ENCODE data around the gene PCYT2.

Gene PCYT2

GRCh38 chr17:81907219-81908145, 3.7 kb downstream of the PCYT2 start:
- CTCF ChIA-PET: interaction anchor here (1.1 kb wide), 1 partner anchor 15 kb away, joined by 3 read pairs; no protein-coding TSS in a partner anchor
- no peak for DNase-seq
- Mint-ChIP-seq H3K27me3 (peaks cover 16% of the 10 kb centered on the region), H3K36me3 (peaks cover 19% of the 10 kb centered on the region), H3K4me3 (no peak overlapping the region), H3K27ac (no peak overlapping the region), H3K4me1 (peaks cover 12% of the 10 kb centered on the region), H3K9me3 (no peaks in the 10 kb centered on the region)

- Mint-ChIP-seq H3K4me1 (peaks cover 10% of the 10 kb centered on the region), H3K27me3 (peaks cover 21% of the 10 kb centered on the region), H3K9me3 (no peaks in the 10 kb centered on the region), H3K4me3 (no peak overlapping the region), H3K27ac (no peak overlapping the region), H3K36me3 (peaks cover 15% of the 10 kb centered on the region)
- CTCF ChIA-PET: no interaction called here
- no peak for DNase-seq
These were observed 4.6 kb downstream of the PCYT2 start for GRCh38 chr17:81906476-81907218.

DNA sequence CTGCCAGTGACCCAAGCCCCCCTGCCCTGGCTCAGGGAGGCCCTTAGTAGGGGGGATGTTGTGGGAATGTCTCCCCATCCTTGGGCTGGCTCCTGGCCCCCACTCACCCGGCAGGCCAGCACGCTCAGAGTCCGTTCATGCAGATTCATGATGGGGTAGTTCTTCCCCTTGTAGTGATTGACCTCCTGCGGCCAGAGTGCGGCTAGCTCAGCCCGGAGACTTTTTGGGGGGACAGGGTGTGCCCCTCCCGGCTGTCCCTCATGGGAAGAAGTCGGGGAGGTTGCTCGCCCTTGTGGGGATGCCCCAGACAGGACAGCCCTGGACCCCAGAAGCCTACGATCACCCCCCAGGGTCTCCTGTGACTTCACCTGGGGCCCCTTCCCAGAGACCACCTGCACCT, 5.2 kb downstream of the PCYT2 start:
- H3K9me3 Mint-ChIP-seq: no peaks in the 10 kb centered on the region
- DNase-seq: no peak
- no peak overlapping the region for H3K4me3 Mint-ChIP-seq
- peaks cover 27% of the 10 kb centered on the region for H3K27me3 Mint-ChIP-seq
- peaks cover 11% of the 10 kb centered on the region for H3K4me1 Mint-ChIP-seq
- peaks cover 18% of the 10 kb centered on the region for H3K36me3 Mint-ChIP-seq
- CTCF ChIA-PET: no interaction called here
- no peak overlapping the region for H3K27ac Mint-ChIP-seq

DNA sequence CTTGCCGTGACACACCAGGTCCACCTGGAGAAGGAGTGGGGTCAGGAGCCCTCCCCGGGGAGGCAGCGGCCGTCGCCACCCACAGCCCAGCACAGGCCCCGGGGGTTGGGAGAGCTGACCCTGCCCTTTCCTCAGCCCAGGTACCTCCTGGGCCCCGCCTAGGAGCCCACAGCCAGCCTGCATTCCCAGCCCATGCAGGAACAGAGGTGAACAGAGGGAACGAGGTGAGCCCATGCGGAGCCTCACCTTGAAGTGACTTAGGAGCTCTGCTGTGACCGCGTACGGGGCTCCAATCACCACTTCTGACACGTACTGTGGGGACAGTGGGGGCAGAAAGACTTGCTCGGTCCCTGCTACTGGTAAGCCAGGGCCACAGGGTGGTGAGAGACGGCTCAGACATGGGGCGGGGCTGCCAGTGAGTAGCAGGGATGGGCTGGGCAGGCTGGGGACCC, 5.7 kb downstream of the PCYT2 start:
- no peak overlapping the region for H3K27ac Mint-ChIP-seq
- peaks cover 32% of the 10 kb centered on the region for H3K27me3 Mint-ChIP-seq
- no peak overlapping the region for H3K4me3 Mint-ChIP-seq
- CTCF ChIA-PET: no interaction called here
- H3K4me1 Mint-ChIP-seq: peaks cover 11% of the 10 kb centered on the region
- no peaks in the 10 kb centered on the region for H3K9me3 Mint-ChIP-seq
- no peak for DNase-seq
- H3K36me3 Mint-ChIP-seq: peaks cover 21% of the 10 kb centered on the region

GRCh38 chr17:81904600-81905423, 6.4 kb downstream of the PCYT2 start:
- H3K36me3 Mint-ChIP-seq: peaks cover 25% of the 10 kb centered on the region
- peaks cover 32% of the 10 kb centered on the region for H3K27me3 Mint-ChIP-seq
- CTCF ChIA-PET: no interaction called here
- peaks cover 7% of the 10 kb centered on the region for H3K4me1 Mint-ChIP-seq
- H3K9me3 Mint-ChIP-seq: no peaks in the 10 kb centered on the region
- no peak for DNase-seq
- no peak overlapping the region for H3K4me3 Mint-ChIP-seq
- no peak overlapping the region for H3K27ac Mint-ChIP-seq

DNA sequence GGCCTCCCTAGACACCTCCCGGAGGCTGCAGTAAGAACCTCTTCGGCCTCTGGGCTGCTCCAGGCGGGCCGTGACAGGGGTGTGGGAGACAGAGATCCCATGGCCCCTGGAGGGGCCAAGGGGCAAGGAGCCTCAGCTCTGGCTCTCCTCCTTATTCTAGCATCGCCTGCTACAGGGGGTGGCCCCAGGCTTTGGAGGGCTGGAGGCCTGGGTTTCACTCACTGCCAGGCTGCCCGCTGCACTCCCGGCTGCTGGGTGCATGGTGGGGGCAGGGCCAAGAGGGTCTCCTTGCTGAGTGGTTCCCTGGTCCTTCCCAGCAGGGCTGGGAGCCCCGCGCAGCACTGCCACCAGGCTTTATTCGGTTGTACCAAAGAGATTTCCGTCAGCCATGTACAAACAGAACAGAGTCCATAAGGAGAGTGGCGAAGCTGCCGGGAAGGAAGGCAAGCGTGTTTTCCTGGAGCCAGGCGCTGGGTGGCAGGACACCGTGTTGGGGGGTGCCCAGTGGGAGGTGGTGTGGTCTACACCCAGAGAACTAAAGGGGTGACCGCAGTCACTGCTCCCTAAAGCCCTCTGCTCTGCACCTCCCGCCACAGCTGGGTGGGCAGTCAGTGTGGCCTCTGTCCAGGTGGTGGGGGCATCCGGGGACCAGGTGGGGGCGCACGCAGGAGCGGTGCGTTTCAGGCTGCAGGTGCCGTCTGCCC, 7.2 kb downstream of the PCYT2 start:
- DNase-seq: no peak
- no peak overlapping the region for H3K4me3 Mint-ChIP-seq
- CTCF ChIA-PET: no interaction called here
- peaks cover 32% of the 10 kb centered on the region for H3K27me3 Mint-ChIP-seq
- no peak overlapping the region for H3K27ac Mint-ChIP-seq
- no peaks in the 10 kb centered on the region for H3K9me3 Mint-ChIP-seq
- H3K4me1 Mint-ChIP-seq: peaks cover 5% of the 10 kb centered on the region
- H3K36me3 Mint-ChIP-seq: peaks cover 26% of the 10 kb centered on the region

- H3K27me3 Mint-ChIP-seq: peaks cover 32% of the 10 kb centered on the region
- H3K9me3 Mint-ChIP-seq: no peaks in the 10 kb centered on the region
- H3K4me1 Mint-ChIP-seq: peaks cover 5% of the 10 kb centered on the region
- peaks cover 24% of the 10 kb centered on the region for H3K36me3 Mint-ChIP-seq
- H3K27ac Mint-ChIP-seq: no peak overlapping the region
- CTCF ChIA-PET: no interaction called here
- DNase-seq: no peak
- H3K4me3 Mint-ChIP-seq: no peak overlapping the region
These were observed 7.8 kb downstream of the PCYT2 start for GRCh38 chr17:81903415-81903831.

GRCh38 chr17:81902653-81903414, 8.4 kb downstream of the PCYT2 start:
- CTCF ChIA-PET: no interaction called here
- Mint-ChIP-seq H3K4me3 (no peak overlapping the region), H3K9me3 (no peaks in the 10 kb centered on the region), H3K36me3 (peaks cover 22% of the 10 kb centered on the region), H3K4me1 (peaks cover 5% of the 10 kb centered on the region), H3K27ac (no peak overlapping the region), H3K27me3 (peaks cover 32% of the 10 kb centered on the region)
- no peak for DNase-seq

- no peaks in the 10 kb centered on the region for H3K9me3 Mint-ChIP-seq
- DNase-seq: peak; percentile 40
- CTCF ChIA-PET: no interaction called here
- H3K4me1 Mint-ChIP-seq: peaks cover 5% of the 10 kb centered on the region
- no peak within 1 kb of the TSS for H3K27ac Mint-ChIP-seq
- H3K36me3 Mint-ChIP-seq: peaks cover 23% of the 10 kb centered on the region
- peaks cover 32% of the 10 kb centered on the region for H3K27me3 Mint-ChIP-seq
- peak within 1 kb of the TSS; percentile 11 for H3K4me3 Mint-ChIP-seq
These were observed 9.1 kb downstream of the PCYT2 start, which contains the start of gene NPB for GRCh38 chr17:81902023-81902652. Gene NPB, plus strand, starts transcription at chr17:81902238. Its CDS starts 40 bp downstream, at chr17:81902278.

DNA sequence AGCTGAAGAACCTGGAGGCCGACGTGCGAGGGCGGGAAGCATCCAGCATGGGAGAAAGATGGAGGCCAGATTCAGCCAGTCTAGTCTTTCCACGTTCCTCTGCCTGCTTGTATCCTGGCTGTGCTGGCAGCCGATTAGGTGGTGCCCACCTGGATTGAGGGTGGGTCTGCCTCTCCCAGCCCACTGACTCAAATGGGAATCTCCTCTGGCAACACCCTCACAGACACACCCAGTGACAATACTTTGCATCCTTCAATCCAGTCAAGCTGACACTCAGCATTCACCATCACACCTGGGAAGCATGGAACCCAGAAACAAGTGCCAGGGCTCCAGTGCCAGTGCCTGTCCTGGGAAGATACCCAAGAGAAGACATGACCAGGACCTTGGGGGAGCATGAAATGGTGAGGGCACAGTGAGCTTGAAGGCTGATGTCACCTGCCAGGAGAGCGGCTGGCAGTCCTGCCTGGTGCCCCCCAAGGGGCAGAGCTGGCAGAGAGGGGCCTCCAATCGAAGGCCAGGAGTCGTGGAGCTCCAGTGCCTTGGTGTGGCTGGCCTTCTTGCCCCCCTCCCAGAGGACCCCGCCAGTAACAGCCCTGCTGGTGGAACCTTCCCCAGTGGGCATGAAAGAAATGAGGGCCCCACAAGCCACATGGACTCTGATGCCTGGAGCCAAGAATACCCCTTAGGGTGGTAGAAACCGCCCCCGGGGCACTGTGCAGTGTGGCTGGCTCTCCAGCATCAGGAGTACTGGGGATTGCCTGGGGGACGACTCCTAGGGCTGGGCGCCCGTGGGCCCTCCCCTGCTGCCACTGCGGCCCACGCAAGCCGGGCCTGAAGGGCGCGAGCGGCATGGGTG, 9.8 kb downstream of the PCYT2 start:
- H3K4me3 Mint-ChIP-seq: peak overlapping the region; percentile 11
- DNase-seq: no peak
- no peak overlapping the region for H3K27ac Mint-ChIP-seq
- peaks cover 5% of the 10 kb centered on the region for H3K4me1 Mint-ChIP-seq
- peaks cover 32% of the 10 kb centered on the region for H3K27me3 Mint-ChIP-seq
- H3K36me3 Mint-ChIP-seq: peaks cover 18% of the 10 kb centered on the region
- H3K9me3 Mint-ChIP-seq: no peaks in the 10 kb centered on the region
- CTCF ChIA-PET: no interaction called here

DNA sequence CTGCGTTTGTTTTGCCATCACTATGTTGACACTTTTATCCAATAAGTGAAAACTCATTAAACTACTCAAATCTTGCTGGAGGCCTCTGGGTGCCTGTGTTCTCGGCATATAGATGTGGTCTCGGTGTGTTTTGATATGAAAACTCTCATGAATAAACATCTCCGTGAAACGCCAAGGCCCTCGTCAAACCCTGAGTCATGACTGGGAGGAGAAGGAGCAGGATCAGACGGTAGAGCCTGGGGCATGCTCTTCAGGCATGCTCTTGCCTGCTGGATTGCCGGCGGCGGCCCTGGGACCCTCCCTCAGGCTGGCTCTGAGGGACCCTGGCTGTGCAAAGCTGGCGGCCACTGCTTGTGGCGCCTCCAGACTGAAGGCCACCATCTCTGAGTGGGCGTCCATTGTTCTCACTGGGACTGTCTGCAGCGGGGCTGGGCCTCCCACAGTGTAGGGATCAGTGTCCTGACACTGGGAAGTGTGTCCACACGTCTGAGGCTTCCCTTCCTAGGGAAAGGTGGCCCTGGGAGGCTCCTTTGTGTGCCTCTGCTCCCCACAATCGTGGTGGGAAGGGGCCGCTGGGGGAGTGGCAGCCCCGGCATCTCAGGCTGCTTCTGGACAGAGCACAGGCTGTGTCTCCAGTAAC, 10.9 kb downstream of the PCYT2 start:
- peaks cover 5% of the 10 kb centered on the region for H3K4me1 Mint-ChIP-seq
- H3K4me3 Mint-ChIP-seq: no peak overlapping the region
- no peak for DNase-seq
- no peak overlapping the region for H3K27ac Mint-ChIP-seq
- no peaks in the 10 kb centered on the region for H3K9me3 Mint-ChIP-seq
- peaks cover 32% of the 10 kb centered on the region for H3K27me3 Mint-ChIP-seq
- CTCF ChIA-PET: no interaction called here
- H3K36me3 Mint-ChIP-seq: peaks cover 23% of the 10 kb centered on the region

Data from activated naive CD4-positive, alpha-beta T cell treated with anti-CD3 and anti-CD28 coated beads, Interleukin-2, amount 10 ng/mL, durations not matched to agents 7 days and 5 days (primary cell).